Activated naive CD4-positive, alpha-beta T cell (primary cell): ENCODE measurements around the gene IQGAP2.

Experiments used
- DNase-seq, 4 experiments: peaks; one replicate each; lab custom pipeline; 2025; lab: John Stamatoyannopoulos, UW

The IQGAP2 gene

GRCh38 chr5:76475936-76476335 is 72.9 kb downstream of the IQGAP2 start:
- DNase-seq = no peak

- DNase-seq = no peak
These were observed 73.5 kb downstream of the IQGAP2 start for GRCh38 chr5:76476474-76477038.

DNA sequence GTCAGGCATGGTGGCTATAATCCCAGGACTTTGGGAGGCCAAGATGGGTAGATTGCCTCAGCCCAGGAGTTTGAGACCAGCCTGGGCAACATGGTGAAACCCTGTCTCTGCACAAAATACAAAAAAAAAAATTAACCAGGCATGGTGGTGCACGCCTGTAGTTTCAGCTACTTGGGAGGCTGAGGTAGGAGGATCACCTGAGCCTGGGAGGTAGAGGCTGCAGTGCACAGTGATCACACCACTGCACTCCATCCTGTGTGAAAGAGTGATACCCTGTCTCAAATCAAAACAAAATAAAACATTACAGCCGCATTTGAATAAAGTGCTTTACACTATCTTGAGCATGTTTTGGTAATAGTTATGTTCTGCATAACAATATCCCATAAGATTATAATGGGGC is 74.0 kb downstream of the IQGAP2 start:
- DNase-seq = no peak

GRCh38 chr5:76477571-76477970 is 74.5 kb downstream of the IQGAP2 start:
- DNase-seq = no peak

- no peak for DNase-seq
These were observed 76.2 kb downstream of the IQGAP2 start for GRCh38 chr5:76479281-76479680.

DNA sequence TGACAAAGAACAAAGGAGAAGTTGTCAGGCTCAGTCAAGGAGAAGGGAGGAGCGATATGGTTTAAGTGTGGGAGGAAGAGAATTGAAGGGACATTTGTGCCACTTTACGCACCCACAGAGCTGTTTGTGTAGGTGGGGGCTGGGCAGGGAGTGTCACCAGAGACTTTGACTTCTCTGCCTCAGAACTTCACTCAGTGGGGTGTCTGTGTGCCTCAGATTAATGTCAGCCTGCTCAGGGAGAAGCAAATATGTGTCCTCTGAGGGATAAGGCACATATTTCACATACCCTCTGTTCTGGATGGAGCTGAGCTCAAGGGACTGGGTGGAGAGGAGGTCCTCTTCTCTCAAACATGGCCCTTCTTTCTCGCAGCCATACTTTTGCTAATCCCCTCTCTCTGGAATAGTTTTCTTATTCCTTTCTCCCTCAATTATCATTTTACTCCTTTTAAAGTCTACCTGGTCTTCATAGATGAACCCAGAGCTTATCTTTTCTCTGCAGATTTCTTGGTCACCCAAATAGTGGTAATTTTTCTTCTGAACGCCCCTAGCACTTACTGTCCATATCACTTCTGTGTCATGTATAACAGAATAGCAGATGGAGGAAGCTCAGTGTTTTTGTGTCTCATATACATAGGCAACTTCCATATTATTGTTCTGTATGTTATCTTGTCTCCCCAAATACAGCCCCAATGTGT is 77.0 kb downstream of the IQGAP2 start:
- DNase-seq = no peak

DNA sequence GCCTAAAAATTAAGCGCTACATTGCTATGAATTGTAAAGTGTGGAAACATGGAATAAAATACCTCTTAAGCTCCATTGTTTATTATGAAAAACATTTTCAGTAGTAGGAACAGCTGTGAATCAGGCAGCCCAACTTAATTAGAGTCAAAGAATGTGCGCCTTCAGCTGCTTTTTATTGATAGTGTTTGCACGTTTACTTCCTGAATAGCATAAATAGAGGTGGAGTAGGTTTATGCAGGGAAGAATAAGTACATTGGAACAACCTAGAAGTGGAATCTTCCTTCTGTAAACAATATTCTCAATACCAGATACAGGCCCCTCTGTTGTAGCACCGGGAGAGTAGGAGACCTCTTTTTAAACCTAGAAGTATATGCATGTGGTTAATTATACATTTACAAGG is 79.9 kb downstream of the IQGAP2 start:
- no peak for DNase-seq

GRCh38 chr5:76483433-76483832 is 80.3 kb downstream of the IQGAP2 start:
- no peak for DNase-seq

DNA sequence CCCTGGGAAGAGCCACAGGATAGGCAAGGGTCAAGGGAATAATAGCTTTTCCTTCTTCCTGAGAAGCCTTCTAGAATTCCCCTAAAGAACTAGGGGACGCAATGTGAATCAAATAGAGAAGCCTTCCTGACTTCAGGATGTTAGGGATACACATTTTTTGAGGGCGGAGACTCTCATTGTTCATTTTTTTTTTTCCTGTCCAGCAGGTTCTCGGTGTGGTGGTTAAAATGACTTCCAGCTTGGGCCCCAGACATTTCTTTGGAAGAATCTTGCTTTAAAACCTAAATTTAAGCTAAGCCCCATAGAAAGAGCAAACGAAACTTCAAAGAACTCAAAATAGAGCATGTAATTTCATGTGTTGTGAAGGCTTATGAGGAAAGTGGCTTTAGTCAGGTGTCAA is 80.8 kb downstream of the IQGAP2 start:
- DNase-seq = no peak

DNA sequence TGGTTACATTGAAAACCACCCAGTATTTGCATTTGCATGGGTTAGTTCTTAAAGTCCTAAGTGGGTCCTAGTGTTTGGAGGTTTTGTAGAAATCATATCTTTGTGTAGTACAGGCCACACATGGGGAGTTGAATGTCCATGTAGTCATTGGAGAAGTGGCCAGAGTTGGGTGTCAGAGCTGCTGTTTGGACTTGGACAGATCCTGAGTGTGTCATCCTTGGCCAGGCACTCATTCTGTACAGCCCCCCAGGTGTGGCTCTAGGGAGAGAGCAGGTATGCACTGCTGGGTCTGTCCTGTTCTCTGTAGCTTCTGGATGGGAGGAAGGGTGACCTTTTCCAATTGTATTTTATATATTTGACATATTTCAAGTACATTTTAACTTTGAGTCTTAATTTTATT is 82.4 kb downstream of the IQGAP2 start:
- DNase-seq = no peak

DNA sequence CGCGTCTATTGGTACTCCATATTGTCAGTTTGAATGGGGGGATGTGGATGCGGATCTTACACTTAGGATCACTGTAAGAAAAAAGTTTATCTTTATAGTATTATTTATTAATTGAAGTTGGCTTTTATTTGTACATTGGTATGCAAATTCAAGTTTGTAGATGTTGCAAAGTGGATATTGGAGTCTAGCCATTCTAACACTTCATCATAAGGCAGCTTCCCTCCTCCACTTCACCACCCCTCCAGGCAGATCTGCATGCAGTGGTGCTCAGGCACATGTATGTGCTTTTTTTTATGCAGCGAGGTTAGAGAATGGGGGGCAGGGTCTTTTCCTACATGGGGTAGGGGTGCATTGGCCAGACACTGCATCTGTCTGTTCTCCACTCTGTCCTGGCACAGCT is 84.3 kb downstream of the IQGAP2 start:
- DNase-seq = no peak

DNA sequence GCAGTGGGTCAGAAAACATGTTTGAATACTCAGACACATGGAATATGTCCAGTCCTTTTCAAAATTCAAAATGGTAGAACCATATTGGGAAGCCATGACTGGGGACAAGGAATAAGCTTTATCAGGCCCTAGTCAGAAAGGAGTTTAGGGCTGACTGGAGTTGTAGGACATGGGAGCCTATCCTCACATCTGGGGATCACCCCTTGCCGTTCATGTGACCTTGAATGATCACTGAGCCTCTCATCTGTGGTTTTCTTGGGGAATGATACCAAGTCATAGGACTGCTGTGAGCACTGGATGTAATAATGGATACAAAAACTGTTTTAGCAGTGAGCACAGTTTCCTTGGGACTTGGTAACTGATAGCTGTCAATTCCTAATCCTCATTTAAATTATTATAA is 84.7 kb downstream of the IQGAP2 start:
- DNase-seq = no peak

DNA sequence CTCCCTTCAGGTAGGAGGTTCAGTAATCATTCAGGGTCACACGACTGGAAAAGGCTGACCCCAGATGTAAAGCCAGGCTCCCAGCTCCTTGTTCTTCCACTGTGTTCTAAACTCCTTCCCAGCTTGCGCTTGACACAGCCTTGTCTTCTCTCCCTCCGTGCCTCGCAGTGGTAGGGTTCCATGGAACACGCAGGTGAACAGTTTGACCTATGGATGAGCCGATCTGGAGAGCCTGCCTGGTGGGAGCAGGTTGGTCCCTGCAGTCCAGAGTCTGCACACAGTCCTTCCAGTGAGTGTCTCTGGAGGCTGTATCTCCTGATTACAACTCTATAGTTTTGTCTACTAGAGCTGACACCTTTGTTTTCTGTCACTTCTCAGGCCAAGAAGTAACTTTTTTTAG is 85.9 kb downstream of the IQGAP2 start:
- DNase-seq = no peak

DNA sequence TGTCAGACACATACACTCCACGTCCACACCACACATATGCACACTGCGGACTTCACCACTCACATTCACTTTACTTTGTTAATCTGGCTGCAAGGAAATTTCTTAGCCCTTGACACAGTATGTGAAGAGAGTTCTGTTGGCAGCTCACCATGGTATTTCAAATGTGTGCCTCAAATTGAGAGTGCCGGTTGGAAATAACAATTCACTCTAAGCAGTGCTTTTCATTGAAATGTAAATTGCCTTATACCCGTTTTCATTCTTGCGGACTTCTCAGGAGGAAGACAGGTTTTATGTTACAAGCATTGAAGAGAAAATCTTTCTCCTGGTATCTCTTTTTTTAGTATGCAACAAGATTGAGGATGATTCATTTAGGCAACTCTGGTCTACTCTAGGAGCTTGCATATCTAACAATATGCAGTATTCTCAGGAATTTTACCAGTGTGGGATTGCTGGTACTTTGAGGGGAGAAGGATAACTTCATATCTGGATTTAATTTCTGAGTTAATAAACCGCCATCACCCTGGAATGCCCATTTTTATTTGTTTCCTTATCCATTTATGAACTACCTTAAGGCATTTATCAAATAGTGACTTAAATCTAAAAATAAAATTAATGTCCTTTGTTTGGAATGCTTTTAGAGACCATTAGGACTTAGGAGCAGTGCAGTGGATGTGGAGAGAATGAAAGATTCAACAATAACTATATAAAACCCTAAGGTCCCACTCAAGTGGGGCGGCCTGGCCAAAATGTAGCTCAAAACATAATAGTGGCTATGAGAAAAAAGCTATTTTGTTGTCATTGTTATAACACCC is 87.0 kb downstream of the IQGAP2 start:
- no peak for DNase-seq

GRCh38 chr5:76490960-76491359 is 87.9 kb downstream of the IQGAP2 start:
- DNase-seq = no peak

DNA sequence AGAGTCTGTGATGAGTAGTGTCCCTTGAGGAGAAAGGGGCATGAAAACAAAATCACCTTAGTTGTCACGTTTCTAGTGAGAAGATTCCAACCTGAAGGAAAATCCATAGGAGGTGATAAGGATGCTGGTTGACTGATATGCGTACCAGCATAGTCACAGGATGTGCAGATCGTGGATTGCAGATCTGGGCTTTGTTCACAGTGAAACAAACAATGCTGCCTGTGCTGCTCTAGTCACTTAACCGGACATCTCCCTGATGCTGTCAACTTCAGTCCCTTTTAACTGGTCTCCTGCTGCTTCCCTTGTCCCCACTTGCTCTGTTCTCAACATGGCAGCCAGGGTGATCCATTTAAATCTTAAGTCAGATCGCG is 89.7 kb downstream of the IQGAP2 start:
- DNase-seq = no peak

DNA sequence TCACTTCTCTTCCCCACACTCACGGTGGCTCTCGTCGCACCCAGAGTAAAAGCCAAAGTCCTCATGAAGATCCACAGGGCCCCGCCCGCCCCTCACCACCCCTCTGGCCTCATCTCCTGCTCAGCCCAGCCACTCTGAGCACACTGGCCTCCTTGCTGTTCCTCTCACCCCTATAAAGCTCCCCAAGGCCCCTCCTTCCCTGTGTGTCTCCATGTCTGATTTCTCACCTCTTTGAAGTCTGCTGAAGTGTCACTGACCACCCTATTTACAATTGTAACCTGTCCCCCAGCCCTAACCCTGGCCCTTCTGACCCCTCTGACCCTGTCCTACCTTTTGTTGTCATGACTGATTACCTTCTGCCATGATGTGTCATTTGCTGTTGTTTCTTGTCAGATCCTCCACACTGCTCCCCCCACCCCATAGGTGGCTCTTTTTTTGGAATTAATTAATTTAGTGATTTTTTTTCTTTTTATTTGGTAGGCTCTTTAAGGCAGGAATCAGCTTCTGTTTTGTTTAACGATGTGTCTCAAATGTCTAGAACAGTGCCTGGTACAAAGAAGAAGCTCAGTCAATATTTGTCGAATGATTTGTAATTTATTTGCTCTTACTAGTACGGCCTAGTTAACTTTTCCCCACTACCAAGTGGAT is 90.2 kb downstream of the IQGAP2 start:
- no peak for DNase-seq

- no peak for DNase-seq
These were observed 91.1 kb downstream of the IQGAP2 start for GRCh38 chr5:76494201-76494600.

DNA sequence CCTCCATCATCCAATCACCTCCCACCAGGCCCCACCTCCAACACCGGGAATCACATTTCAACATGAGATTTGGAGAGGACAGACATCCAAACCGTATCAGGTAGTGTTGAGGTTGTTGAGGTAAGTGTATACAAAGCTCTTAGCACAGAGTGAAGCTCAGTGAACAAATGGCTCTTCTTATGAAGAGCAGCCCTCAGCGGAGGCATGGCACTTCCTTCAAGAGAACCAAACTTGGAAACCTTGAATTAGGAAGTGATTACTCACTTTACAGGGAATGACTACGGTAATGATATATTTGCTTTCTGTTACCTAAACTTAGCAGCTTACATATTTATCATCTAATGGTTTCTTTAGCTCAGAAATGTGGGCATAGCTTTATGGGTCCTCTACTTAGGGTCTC is 92.8 kb downstream of the IQGAP2 start:
- DNase-seq = no peak

- no peak for DNase-seq
These were observed 94.0 kb downstream of the IQGAP2 start for GRCh38 chr5:76497065-76497460.

DNA sequence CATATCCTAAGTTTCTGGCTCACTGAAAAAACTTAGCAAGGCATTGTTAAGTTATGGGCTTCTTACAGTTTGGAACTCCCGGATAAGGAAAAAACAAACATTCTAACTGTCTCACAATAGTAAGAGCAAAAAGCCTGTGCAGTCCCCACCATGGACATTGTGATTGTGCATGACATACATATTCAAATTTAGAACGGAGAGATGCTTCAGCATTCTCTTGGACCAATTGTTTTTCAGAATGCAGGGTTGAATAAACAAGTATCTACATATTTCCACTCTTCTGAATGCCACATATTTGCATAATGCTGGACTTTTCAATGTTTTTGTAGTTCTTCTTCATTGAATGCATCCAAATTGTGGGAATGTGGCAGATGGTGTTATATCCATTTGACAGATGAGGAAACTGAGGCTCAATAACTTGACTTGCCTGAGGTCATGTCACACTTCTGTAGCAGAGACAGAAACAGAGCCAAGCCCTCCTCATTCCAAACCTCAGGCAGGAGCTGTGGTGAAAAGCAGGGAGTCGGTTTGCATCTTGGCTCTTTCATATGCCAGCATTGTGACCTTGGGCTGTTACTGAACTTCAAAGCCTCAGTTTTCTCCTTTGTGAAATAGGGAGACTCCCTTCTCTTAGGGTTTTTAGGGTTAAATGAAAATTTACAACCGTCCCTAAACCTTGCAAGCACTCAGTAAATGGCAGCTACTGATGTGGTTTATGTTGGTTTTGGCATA is 95.1 kb downstream of the IQGAP2 start:
- no peak for DNase-seq

DNA sequence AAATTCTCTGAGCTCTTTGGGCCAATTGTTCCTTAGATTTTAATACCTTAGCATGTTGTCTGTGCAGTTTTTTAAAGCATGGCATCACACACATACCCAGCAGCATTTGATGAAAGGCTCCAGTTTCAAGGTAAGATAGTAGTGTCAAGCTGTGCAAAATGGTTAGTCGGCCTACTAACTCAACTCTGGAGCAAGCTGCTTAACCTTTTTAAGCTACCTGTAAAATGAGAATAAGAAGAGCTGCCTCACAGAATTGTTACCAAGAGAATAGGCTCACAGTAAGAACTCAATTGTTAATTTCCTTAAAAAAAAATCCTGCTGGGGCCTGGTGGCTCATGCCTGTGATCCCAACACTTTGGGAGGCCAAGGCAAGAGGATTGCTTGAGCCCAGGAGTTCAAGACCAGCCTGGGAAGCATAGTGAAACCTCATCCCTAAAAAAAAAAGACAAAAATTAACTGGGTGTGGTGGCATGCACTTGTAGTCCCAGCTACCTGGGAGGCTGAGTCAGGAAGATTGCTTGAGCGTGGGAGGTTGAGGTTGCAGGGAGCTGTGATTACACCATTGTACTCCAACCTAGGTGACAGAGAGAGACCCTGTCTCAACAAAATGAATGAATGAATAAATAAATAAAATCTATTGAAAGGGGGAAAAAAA is 96.5 kb downstream of the IQGAP2 start:
- no peak for DNase-seq
